UCSD-AML1 (cell line): ENCODE measurements around the gene ETV4.

Experiments
- DNase-seq: peaks from one replicate; lab custom pipeline; 2025; ENCODE audit not compliant: unreplicated experiment; lab: John Stamatoyannopoulos, UW

ETV4 gene

DNA sequence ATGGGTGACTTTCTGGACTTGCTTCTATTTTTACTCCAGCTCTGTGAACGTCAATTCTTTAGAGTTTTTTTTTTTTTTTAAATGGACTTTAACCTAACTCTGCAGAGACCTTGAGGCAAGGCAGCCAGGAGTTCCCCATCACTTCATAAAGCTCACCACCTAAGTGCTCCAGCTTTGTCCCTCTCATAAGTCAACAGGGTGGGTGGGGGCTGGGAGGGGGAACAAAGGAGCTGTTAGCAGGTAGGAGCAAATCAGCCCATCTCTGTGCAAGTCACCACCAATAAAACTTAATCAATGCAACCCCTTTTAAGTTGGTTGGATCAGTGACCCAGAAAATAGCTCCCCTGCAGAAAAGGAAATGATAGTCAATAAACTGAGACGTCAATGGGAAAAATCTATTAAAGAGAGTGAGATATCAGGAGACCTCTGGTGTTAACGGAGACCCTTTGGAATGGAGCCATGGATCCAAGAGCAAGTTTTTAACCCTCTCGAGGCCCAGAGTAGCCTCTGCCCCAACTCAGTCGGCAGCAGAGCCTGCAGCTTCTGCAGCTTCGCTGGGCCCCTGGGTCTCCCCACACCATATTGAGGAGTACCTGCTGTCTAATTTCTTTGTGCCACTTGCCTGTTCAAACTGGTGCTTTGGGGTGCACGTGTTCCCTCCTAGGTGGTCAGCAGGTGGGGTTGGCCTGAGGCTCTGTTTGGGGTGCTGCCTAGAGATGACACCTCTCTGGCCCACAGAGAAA, 27.6 kb upstream of the ETV4 start:
- DNase-seq = no peak

GRCh38 chr17:43572368-43572980, 26.3 kb upstream of the ETV4 start:
- no peak for DNase-seq

DNA sequence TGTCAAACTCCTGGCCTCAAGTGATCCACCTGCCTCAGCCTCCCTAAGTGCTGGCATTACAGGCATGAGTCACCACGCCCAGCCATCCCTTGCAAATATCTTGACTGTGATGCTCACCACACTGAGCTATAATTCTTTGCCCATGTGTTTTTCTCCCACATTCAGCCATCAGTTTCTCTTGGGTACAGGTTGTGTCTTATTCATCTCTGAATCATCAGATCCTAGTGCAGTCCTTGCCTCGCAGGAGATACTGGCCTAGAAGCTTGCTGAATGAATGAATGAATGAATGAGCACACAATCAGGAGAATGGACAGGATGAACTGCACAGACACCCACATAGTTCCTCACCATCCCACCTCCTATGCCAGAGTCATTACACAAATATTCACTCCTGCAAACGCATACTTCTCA, 24.4 kb upstream of the ETV4 start:
- DNase-seq = no peak

- DNase-seq = no peak
These were observed 22.5 kb upstream of the ETV4 start for GRCh38 chr17:43568506-43569082.

DNA sequence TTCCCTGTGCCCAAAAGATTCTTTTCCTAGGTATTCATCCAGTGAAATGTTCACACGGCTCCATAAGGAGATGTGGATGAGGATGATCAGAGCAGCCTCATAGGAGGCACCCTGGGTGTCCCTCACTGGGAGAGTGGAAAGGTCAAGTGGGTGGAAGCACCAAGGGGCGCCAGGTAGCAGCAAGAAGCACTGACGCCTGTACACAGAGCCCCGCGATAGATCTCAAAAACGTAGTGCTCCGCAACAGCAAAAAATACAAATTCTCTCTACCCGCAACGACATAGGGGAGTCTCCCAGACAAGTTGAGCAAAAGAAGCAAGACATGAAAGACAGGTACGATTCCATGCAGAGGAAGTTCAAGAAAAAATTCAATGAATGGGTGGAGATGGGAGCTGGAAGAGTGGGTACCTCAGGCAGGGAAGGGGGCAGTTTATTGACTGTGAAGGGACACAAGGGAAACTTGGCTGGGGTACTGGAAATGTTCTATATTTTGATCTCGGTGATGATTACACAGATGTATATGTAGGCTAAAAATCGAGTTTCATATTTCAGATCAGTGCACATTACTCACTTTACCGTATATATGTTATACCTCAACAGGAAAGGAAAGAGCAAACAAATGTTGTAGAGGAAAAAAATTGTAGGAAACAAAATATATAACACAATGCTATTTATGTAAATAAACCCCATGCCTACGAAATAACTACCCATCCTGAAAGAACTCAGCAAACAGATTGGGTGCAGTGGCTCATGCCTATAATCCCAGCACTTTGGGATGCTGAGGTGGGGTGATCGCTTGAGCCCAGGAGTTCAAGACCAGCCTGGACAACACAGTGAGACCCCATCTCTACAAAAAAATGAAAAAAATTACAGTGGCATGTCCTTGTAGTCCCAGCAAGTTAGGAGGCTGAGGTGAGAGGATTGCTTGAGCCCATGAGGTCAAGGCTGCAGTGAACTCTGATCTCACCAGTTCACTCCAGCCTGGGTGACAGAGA, 17.8 kb upstream of the ETV4 start:
- DNase-seq = no peak

DNA sequence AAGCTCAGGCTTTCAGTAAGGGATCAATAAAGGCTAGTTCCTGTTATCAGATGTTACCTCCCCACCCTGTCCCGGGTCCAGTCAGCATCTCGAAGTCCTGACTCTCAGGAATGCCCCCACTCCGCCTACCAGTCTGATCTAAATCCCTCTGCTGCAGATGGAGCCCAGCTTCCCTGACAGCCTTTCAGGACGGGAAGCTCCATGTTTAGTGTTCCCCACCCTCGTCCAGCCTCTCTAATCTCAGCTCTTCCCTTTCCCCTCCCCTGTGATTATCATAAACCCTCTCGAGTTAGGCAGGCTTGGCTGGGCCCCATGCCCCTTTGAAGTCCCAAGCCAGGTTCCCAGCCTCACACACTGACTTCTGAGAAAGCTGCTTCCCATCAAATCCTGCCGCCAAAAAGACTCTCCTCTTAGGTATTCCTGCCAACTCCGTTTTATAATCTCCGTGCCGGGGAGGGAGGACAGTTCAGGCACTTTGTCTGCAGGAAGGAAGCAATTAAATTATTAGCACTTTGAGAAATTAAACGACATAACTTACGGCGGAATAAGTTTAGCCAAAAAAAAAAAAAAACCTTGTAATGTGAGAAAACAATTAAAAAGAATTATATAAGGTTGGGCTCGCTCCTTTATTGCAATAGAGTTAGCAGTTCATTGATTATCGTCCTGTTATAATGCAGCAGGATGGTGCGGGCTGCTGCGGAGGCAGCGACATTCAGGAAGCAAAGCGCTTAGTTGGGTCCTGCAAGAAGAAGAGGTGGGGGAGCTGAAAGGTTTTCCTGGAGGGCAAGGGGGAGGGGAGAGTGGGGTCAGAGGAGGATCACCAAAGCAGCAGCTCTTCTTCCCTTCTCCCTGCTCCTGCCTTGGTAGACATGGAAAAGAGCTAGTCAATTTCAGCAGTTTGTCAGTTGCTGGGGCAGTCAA, 16.8 kb upstream of the ETV4 start:
- no peak for DNase-seq

DNA sequence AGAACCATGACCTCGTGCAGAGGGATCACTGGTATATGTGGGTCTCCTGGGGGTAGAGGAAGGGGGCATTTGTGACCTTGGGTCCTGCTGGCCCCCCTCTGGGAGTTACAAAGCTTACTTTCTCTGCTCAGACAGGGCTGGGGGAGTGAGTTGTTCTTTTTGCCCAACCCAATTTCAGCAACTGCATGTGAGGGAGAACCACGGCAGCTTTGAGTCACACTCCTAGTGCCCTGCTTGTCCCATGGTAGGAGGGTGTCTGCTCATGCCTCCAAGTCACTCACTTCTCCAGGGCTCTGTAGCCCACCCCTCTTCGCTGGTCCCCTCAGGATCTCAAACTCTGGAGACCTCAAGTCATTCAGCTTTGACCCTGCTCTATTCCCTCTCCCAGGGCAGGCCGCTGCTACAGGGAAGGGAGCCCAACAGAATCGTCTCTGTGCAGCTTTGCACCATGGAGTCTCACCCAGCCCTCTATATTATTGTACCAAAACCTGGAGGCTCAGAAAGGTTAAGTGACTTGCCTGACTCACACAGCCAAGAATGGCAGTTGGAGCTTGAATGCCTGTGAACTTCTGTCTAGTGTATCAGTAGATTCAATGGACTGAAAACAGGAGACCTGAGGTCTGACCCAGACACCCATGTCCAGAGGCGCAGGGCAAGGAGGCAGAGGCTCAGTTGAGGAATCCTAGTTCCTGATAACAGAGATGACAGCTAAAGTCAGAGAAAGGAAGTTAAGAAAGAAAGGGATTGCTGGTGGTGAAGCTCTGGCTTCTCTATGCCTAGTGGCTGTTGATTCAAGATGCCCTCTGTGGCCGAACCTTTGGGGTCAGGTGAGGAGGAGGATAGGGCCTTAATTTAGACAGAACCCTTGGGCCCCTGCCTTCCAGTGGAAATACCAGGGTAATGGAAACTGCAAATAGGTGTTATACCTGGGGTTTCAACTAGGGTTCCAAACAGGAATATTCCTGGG, 14.6 kb upstream of the ETV4 start:
- DNase-seq = no peak

DNA sequence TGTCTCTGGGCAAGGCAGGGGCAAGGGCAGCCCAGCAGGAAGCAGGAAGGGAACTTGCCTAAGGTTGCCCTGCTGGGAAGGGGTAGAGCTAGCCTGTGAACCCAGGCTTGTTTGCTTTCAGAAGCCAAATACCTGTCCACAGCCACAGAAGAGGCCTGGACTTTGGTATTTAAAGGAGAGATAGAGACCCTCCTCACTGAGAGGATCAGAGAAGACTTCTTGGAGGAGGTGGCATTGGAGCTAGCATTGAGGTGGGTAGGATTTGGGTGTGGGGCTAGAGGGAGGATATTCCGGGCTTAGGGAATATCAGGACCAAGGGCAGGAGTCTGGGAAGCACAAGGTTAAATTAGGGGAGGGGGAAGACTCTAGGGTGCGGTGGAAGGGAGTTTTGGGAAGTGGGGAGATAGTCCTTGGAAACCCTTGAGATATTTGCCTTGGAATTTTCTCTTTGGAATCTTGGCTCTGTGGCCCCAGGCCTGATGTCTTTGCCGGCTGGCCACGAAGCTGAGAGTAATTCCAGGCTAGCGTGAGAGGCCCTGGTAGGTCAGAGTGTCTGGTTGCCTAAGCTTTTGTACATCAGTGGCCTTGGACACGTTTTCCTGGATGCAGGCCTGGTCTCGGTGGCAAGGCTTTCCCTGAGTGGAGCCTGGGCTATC, 13.1 kb upstream of the ETV4 start:
- no peak for DNase-seq

DNA sequence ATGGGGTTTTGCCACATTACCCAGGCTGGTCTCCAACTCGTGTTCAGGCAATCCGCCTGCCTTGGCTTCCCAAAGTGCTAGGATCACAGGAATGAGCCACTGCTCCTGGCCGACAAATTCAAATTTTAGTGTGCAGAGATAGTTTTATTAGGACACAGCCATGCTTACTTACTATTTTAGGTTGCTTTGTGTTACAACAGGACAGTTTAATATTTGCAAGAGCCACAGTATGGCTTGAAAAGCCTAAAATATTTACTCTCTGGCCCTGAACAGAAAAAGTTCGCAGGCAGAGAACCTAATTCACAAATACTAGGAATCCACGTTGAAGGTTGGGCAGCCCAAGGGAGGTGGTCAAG, 12.6 kb upstream of the ETV4 start:
- DNase-seq = no peak

DNA sequence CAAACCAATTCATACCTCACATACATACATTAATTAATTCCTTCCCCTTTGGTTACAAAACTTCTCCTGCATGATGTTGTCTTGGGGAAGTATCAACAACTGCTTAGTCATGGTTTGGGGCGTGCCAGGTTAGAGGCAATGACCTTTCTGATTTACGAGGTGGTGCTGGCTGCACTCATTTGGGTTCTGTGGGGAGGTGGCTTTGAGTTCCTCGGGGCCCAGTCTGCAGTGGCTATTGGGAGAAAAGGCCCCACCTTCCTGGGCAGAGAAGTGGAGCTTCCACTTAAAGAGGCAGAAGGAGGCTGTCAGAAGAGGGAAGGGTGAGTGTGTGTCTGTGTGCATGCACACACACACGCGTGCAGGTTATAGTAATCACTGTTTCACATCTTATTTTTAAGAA, 10.2 kb upstream of the ETV4 start:
- peak; percentile 29 for DNase-seq

- DNase-seq = no peak
These were observed 8.7 kb upstream of the ETV4 start for GRCh38 chr17:43554857-43555256.

DNA sequence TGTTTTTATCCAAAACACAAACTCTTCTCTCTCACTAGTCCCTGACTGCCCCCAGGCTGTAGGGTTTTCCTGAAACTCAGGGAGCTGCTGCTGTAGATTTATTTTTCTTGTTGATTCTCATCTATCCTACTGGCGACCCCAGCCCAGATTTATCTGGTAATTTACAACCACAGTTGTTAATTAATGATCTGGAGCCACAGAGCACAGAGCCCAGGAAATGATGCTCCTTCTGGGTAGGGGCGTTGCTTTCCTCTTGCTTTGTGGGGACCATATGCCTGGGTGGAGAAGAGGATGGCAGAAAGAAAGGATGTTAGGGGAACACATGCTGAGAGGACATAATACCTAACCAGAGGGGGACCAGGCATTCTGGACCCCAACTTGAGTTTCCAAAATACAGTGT, 7.4 kb upstream of the ETV4 start:
- no peak for DNase-seq

GRCh38 chr17:43552229-43552837, 6.2 kb upstream of the ETV4 start:
- no peak for DNase-seq

GRCh38 chr17:43550754-43551153, 4.6 kb upstream of the ETV4 start:
- DNase-seq = no peak

DNA sequence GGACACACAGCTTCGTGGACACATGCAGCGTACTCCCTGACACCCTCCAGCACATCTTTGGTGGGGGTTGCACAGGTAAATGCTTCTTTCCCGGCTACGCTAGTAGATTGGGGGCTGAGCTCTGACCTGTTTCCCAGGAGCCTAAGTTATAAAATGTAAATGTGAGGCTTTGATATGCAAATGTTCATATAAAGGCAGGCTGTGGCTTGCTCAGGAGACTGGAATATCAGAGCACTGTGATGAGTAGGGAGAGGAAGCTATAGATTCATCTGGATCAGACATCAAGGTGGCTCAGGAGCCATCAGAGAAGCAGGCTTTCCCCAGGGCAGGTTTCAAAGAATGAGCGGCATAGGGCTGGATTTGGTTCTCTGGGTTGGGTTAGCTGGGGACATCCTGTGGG, 3.4 kb upstream of the ETV4 start:
- no peak for DNase-seq

- DNase-seq = no peak
These were observed 2.7 kb upstream of the ETV4 start for GRCh38 chr17:43548689-43549379.

GRCh38 chr17:43547659-43548256, 1.6 kb upstream of the ETV4 start:
- no peak for DNase-seq
